ENCODE measurements around the gene OSTM1.

OSTM1 gene

GRCh38 chr6:108078191-108078590 is 3.6 kb upstream of the OSTM1 start:
- no peak overlapping the region for H3K9ac ChIP-seq
- TF ChIP-seq Cebpa-rat (IDR thresholded peaks at IDR 0.05) = no peak
- H3K4me3 ChIP-seq = no peak overlapping the region
- H3K27me3 ChIP-seq = no peaks in the 10 kb centered on the region
- no peaks in the 10 kb centered on the region for H4K20me1 ChIP-seq
- H3K4me1 ChIP-seq = peaks cover 28% of the 10 kb centered on the region
- H3K4me2 ChIP-seq = no peak overlapping the region
- H3K27ac ChIP-seq = no peak overlapping the region
- no peaks in the 10 kb centered on the region for H3K36me3 ChIP-seq
- no peaks in the 10 kb centered on the region for H3K9me3 ChIP-seq

DNA sequence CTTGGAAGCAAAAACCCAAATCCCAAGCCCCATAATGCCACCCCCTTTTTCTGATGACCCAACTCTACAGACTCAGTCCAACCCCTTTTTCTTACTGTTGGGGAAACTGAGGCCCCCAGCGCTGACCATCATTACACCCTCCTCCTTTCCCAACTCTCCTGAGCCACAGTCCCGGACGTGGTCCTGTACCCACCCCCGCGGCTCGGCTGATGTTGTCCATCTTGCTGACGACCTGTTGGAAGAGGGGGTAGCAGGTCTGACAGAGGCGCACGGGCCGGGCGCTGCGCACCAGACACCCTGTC is 533 bp downstream of the OSTM1 start:
- no peaks in the 10 kb centered on the region for H3K27me3 ChIP-seq
- H3K36me3 ChIP-seq = no peaks in the 10 kb centered on the region
- peak overlapping the region; percentile 83 for H3K9ac ChIP-seq
- H3K27ac ChIP-seq = peak overlapping the region; percentile 81
- no peak for TF ChIP-seq Cebpa-rat (IDR thresholded peaks at IDR 0.05)
- no peaks in the 10 kb centered on the region for H4K20me1 ChIP-seq
- peaks cover 26% of the 10 kb centered on the region for H3K4me1 ChIP-seq
- no peaks in the 10 kb centered on the region for H3K9me3 ChIP-seq
- H3K4me2 ChIP-seq = peak overlapping the region; percentile 99
- peak overlapping the region; percentile 89 for H3K4me3 ChIP-seq

DNA sequence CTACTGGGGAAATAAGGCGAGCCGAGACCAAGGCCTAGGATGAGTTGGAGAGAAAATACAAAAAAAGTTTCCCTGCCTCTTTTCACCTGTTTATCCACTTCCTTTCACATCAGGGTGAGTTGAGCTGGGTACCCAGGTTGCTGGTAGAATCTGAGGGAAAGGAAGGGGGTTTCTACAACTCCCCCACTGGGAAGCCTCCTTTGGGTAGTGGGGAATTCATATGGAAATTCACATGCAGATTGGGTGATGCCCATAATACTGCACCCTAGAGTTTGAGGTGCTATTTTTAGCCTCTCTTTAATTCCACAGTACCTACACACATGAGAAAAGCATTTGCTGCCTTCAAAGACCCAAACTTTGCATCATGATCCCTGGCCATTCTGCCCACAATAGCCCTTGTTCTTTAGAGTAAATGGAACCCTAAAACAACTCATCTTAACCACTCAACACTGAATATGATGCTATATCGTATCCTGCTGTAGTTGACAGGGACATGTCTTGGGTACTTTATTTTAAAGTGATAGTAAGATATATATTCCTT is 2.7 kb downstream of the OSTM1 start:
- Histone ChIP-seq H3K9me3 (no peaks in the 10 kb centered on the region), H3K4me2 (no peak overlapping the region), H3K4me3 (no peak overlapping the region), H3K4me1 (peaks cover 26% of the 10 kb centered on the region), H4K20me1 (no peaks in the 10 kb centered on the region), H3K9ac (no peak overlapping the region), H3K27ac (no peak overlapping the region), H3K27me3 (no peaks in the 10 kb centered on the region), H3K36me3 (0 out of 2 replicates have a peak, but pooled peaks cover 6% of the 10 kb centered on the region)
- TF ChIP-seq Cebpa-rat (IDR thresholded peaks at IDR 0.05) = no peak

DNA sequence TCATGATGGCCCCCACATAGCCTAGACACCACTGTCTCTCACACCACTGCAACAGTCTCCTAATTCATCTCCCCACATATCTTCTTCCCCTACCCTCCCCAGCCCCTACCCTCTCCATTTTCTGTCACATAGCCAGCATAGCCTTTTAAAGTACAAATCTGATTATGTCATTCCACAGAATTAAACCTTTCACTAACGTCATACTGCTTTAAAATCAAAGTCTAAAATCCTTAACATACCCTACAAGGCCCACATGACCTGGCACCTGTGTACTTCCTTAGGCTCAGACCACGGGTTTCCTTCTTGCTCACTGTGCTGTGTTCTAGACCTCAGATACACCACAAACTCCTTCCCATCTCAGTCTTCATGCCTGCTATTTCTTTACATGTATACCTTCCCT is 5.9 kb downstream of the OSTM1 start:
- H3K4me2 ChIP-seq = no peak overlapping the region
- H4K20me1 ChIP-seq = no peaks in the 10 kb centered on the region
- H3K36me3 ChIP-seq = 0 out of 2 replicates have a peak, but pooled peaks cover 15% of the 10 kb centered on the region

GRCh38 chr6:108068182-108068581 is 6.4 kb downstream of the OSTM1 start:
- Histone ChIP-seq H3K9ac (no peak overlapping the region), H3K4me1 (peaks cover 5% of the 10 kb centered on the region; the same call in 1 of the 2 replicates), H3K27me3 (no peaks in the 10 kb centered on the region), H3K9me3 (no peaks in the 10 kb centered on the region), H3K4me2 (no peak overlapping the region), H4K20me1 (no peaks in the 10 kb centered on the region), H3K4me3 (no peak overlapping the region), H3K36me3 (0 out of 2 replicates have a peak, but pooled peaks cover 15% of the 10 kb centered on the region), H3K27ac (no peak overlapping the region)
- TF ChIP-seq Cebpa-rat (IDR thresholded peaks at IDR 0.05) = no peak

More for the DNA sequence above, 5.9 kb downstream of the OSTM1 start:
- no peak for TF ChIP-seq Cebpa-rat (IDR thresholded peaks at IDR 0.05)
- Histone ChIP-seq H3K9ac (no peak overlapping the region), H3K27me3 (no peaks in the 10 kb centered on the region), H3K27ac (no peak overlapping the region), H3K9me3 (no peaks in the 10 kb centered on the region), H3K4me1 (peaks cover 9% of the 10 kb centered on the region), H3K4me3 (no peak overlapping the region)

- no peak for TF ChIP-seq Cebpa-rat (IDR thresholded peaks at IDR 0.05)
- H3K27me3 ChIP-seq = no peaks in the 10 kb centered on the region
- no peak overlapping the region for H3K4me2 ChIP-seq
- no peaks in the 10 kb centered on the region for H3K4me1 ChIP-seq
- no peaks in the 10 kb centered on the region for H4K20me1 ChIP-seq
- no peak overlapping the region for H3K4me3 ChIP-seq
- no peaks in the 10 kb centered on the region for H3K9me3 ChIP-seq
- H3K9ac ChIP-seq = no peak overlapping the region
- peaks cover 14% of the 10 kb centered on the region; the same call in 1 of the 2 replicates for H3K36me3 ChIP-seq
- no peak overlapping the region for H3K27ac ChIP-seq
These were observed 21.8 kb downstream of the OSTM1 start for GRCh38 chr6:108052706-108053105.

DNA sequence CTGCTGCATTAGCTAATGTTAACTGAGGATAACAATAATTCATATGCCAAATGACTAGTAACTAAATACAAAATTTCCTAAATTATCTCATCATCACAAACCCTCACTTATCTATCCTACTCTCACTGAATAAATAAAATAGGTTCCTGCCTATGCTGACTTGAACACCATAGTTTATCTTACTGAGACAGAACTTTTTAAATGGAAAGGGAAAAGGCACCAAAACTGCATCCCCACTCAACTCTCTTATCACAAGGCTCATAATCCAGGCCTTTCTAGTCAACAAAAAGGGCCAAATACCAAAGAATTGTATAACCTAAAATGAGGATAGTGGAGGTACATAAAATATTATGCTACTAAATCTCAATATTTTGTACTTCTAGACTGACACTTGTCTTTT is 23.1 kb downstream of the OSTM1 start:
- H3K9me3 ChIP-seq = no peaks in the 10 kb centered on the region
- H3K27ac ChIP-seq = no peak overlapping the region
- TF ChIP-seq Cebpa-rat (IDR thresholded peaks at IDR 0.05) = no peak
- H3K4me2 ChIP-seq = no peak overlapping the region
- peaks cover 11% of the 10 kb centered on the region; the same call in 1 of the 2 replicates for H3K36me3 ChIP-seq
- H4K20me1 ChIP-seq = no peaks in the 10 kb centered on the region
- H3K9ac ChIP-seq = no peak overlapping the region
- no peak overlapping the region for H3K4me3 ChIP-seq
- H3K27me3 ChIP-seq = no peaks in the 10 kb centered on the region
- no peaks in the 10 kb centered on the region for H3K4me1 ChIP-seq

GRCh38 chr6:108039681-108040080 is 34.9 kb downstream of the OSTM1 start:
- Histone ChIP-seq H3K9me3 (no peaks in the 10 kb centered on the region), H3K36me3 (peaks cover 34% of the 10 kb centered on the region), H3K27me3 (no peaks in the 10 kb centered on the region), H3K4me3 (no peak overlapping the region), H3K4me1 (no peaks in the 10 kb centered on the region), H3K4me2 (no peak overlapping the region), H3K9ac (no peak overlapping the region), H3K27ac (no peak overlapping the region), H4K20me1 (no peaks in the 10 kb centered on the region)
- no peak for TF ChIP-seq Cebpa-rat (IDR thresholded peaks at IDR 0.05)

GRCh38 chr6:108036884-108037283 is 37.7 kb downstream of the OSTM1 start:
- no peak overlapping the region for H3K4me3 ChIP-seq
- H4K20me1 ChIP-seq = no peaks in the 10 kb centered on the region
- no peak overlapping the region for H3K4me2 ChIP-seq
- H3K9me3 ChIP-seq = no peaks in the 10 kb centered on the region
- peaks cover 33% of the 10 kb centered on the region for H3K36me3 ChIP-seq
- no peak overlapping the region for H3K9ac ChIP-seq
- TF ChIP-seq Cebpa-rat (IDR thresholded peaks at IDR 0.05) = no peak
- H3K27ac ChIP-seq = no peak overlapping the region
- no peaks in the 10 kb centered on the region for H3K4me1 ChIP-seq
- H3K27me3 ChIP-seq = no peaks in the 10 kb centered on the region

DNA sequence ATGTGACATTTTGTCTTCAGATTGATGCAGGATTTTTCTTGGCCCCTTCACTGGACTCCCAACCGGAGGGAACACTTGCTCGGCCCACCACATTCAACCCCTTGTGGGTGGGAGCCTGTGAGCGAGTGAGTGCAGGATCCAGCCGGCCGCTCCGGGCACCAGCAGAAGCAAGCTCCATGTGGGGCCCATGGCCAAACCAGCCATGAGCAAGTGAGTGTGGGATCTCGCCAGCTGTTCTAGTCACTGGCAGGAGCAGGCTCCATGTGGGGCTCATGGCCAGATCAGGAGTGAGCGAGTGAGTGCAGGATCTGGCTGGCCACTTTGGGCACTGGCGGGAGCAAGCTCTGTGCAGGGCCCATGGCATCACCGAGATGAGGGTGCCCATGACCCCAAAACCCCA is 42.6 kb downstream of the OSTM1 start:
- H3K4me2 ChIP-seq = no peak overlapping the region
- H3K27ac ChIP-seq = no peak overlapping the region
- peaks cover 6% of the 10 kb centered on the region; the same call in 1 of the 2 replicates for H3K36me3 ChIP-seq
- no peaks in the 10 kb centered on the region for H3K4me1 ChIP-seq
- H3K9ac ChIP-seq = no peak overlapping the region
- H4K20me1 ChIP-seq = no peaks in the 10 kb centered on the region
- no peaks in the 10 kb centered on the region for H3K9me3 ChIP-seq
- TF ChIP-seq Cebpa-rat (IDR thresholded peaks at IDR 0.05) = no peak
- H3K4me3 ChIP-seq = no peak overlapping the region
- no peaks in the 10 kb centered on the region for H3K27me3 ChIP-seq

GRCh38 chr6:108030211-108030610 is 44.3 kb downstream of the OSTM1 start:
- H3K27me3 ChIP-seq = no peaks in the 10 kb centered on the region
- no peak for TF ChIP-seq Cebpa-rat (IDR thresholded peaks at IDR 0.05)

More at GRCh38 chr6:108030211-108030610, 44.3 kb downstream of the OSTM1 start:
- Histone ChIP-seq H4K20me1 (no peaks in the 10 kb centered on the region), H3K4me2 (no peak overlapping the region), H3K27ac (no peak overlapping the region), H3K36me3 (peaks cover 3% of the 10 kb centered on the region; the same call in 1 of the 2 replicates), H3K4me3 (no peak overlapping the region), H3K9ac (no peak overlapping the region), H3K9me3 (no peaks in the 10 kb centered on the region), H3K4me1 (no peaks in the 10 kb centered on the region)

Measured in BLaER1 (cell line).